Femur (tissue), 1 donor: ENCODE results near the gene FAM219B.
"Not testable (repeated sequence)": the region's sequence is repeated elsewhere in the genome, so short reads cannot be mapped to it uniquely, and the experiment has no call there.

Experiments used
- DNase-seq: peaks from one replicate; pipeline ENCODE4 v3.0.0-alpha.2; 2017

FAM219B gene

GRCh38 chr15:74906450-74907162 is at the start of gene FAM219B:
FAM219B (minus strand) TSS chr15:74906851; CDS start chr15:74906800, 51 bp downstream.
- peak; percentile 95 for DNase-seq

GRCh38 chr15:74955796-74956647 is 49.4 kb upstream of the FAM219B start:
- peak; percentile 73 for DNase-seq

GRCh38 chr15:74955017-74955416 is 48.4 kb upstream of the FAM219B start:
- DNase-seq: no peak

- peak; percentile 22 for DNase-seq
Observed at GRCh38 chr15:74954515-74954914, 47.9 kb upstream of the FAM219B start.

GRCh38 chr15:74951006-74951405 is 44.4 kb upstream of the FAM219B start:
- DNase-seq: no peak

GRCh38 chr15:74950078-74950908 is 43.6 kb upstream of the FAM219B start:
- DNase-seq: peak; percentile 82

GRCh38 chr15:74937590-74938371 is 31.1 kb upstream of the FAM219B start, which contains the start of gene COX5A:
COX5A (minus strand) TSS chr15:74938073; CDS start chr15:74938014, 59 bp downstream.
- DNase-seq: peak; percentile 97

GRCh38 chr15:74937272-74937589 is 30.6 kb upstream of the FAM219B start:
- DNase-seq: no peak

GRCh38 chr15:74935193-74935592 is 28.5 kb upstream of the FAM219B start:
- not testable (repeated sequence) for DNase-seq

GRCh38 chr15:74933573-74933972 is 26.9 kb upstream of the FAM219B start:
- no peak for DNase-seq

GRCh38 chr15:74928771-74929198 is 22.1 kb upstream of the FAM219B start:
- no peak for DNase-seq

- DNase-seq: no peak
Observed at GRCh38 chr15:74924525-74924924, 17.9 kb upstream of the FAM219B start.

GRCh38 chr15:74920456-74920855 is 13.8 kb upstream of the FAM219B start:
- DNase-seq: no peak

GRCh38 chr15:74917676-74918075 is 11.0 kb upstream of the FAM219B start:
- no peak for DNase-seq

GRCh38 chr15:74913799-74914198 is 7.1 kb upstream of the FAM219B start:
- not testable (repeated sequence) for DNase-seq

GRCh38 chr15:74913041-74913440 is 6.4 kb upstream of the FAM219B start:
- no peak for DNase-seq

GRCh38 chr15:74908635-74909034 is 2.0 kb upstream of the FAM219B start:
- no peak for DNase-seq

- DNase-seq: no peak
Observed at GRCh38 chr15:74907163-74907870, 666 bp upstream of the FAM219B start.

GRCh38 chr15:74906067-74906449 is 593 bp downstream of the FAM219B start:
- DNase-seq: no peak

- DNase-seq: no peak
Observed at GRCh38 chr15:74904190-74904805, 2.4 kb downstream of the FAM219B start.

GRCh38 chr15:74903676-74904075 is 3.0 kb downstream of the FAM219B start:
- no peak for DNase-seq
